CD14-positive monocyte (primary cell): ENCODE measurements around the gene C4orf36. TPM values are rescaled to one million over a fixed set of nuclear protein-coding genes. Genes with fewer than 3 reads are reported as not detected.

Experiments used
- DNase-seq, 3 donors: peaks; one replicate each; pipeline ENCODE4 v3.0.0-alpha.2; 2011 to 2022
- H2AFZ ChIP-seq: 2 replicates; pipeline ENCODE4 v1.6.0; 2012; ENCODE audit warnings: mild to moderate bottlenecking, low read depth, low read length, inconsistent platforms; ENCODE audit not compliant: insufficient read depth, poor library complexity, severe bottlenecking
- H3K27ac ChIP-seq, 2 donors: 1 replicate in 1 of 2; 2 replicates in 1 of 2; pipeline ENCODE4 v1.5.1; 2012 to 2013; ENCODE audit warnings: low read length in 2 of 2, control low read depth in 1 of 2, inconsistent platforms in 1 of 2, low read depth in 1 of 2, mild to moderate bottlenecking in 1 of 2
- H3K27me3 ChIP-seq, 2 donors: one replicate each; pipeline versions ENCODE4 v1.6.0 to v1.6.1; 2011 to 2013; ENCODE audit warnings: low read length in 2 of 2; ENCODE audit not compliant: control insufficient read depth in 2 of 2, insufficient read depth in 2 of 2
- H3K36me3 ChIP-seq, 2 donors: replicated peaks in 1 of 2; 1 replicate in 1 of 2; 2 replicates in 1 of 2; pipeline versions ENCODE4 v1.5.1 to v1.6.1; 2012 to 2013; ENCODE audit warnings: low read length in 2 of 2, control low read depth in 1 of 2, inconsistent platforms in 1 of 2, mild to moderate bottlenecking in 1 of 2; ENCODE audit not compliant: insufficient read depth in 2 of 2, control insufficient read depth in 1 of 2
- H3K4me1 ChIP-seq, 2 donors: 1 replicate in 1 of 2; 2 replicates in 1 of 2; pipeline versions ENCODE4 v1.5.1 to v1.6.1; 2012 to 2013; ENCODE audit warnings: low read length in 2 of 2, control low read depth in 1 of 2, inconsistent platforms in 1 of 2, mild to moderate bottlenecking in 1 of 2, moderate library complexity in 1 of 2; ENCODE audit not compliant: insufficient read depth in 2 of 2, control insufficient read depth in 1 of 2
- H3K4me2 ChIP-seq: replicated peaks from 2 replicates; pipeline ENCODE3; 2012; ENCODE audit warnings: low read length, moderate library complexity, mild to moderate bottlenecking; ENCODE audit not compliant: poor library complexity, severe bottlenecking; ENCODE audit errors: extremely low read depth
- H3K4me3 ChIP-seq, 3 experiments: fragments of 200-600 bp in 1 of 3; sonication (generic) in 1 of 3; replicated peaks in 1 of 3; 1 replicate in 2 of 3; 2 replicates in 1 of 3; pipeline ENCODE4 v1.5.1; 2011 to 2013; ENCODE audit warnings: low read length in 3 of 3, mild to moderate bottlenecking in 3 of 3, control low read depth in 2 of 3, low read depth in 2 of 3, inconsistent platforms in 1 of 3, moderate library complexity in 1 of 3
- H3K79me2 ChIP-seq: 2 replicates; pipeline ENCODE4 v1.6.0; 2012; ENCODE audit warnings: mild to moderate bottlenecking, control low read depth, inconsistent platforms, low read length, moderate library complexity; ENCODE audit not compliant: insufficient read depth
- H3K9ac ChIP-seq: 2 replicates; pipeline ENCODE4 v1.6.0; 2017; ENCODE audit warnings: low read length, mild to moderate bottlenecking; ENCODE audit not compliant: insufficient read depth, poor library complexity, severe bottlenecking
- H3K9me3 ChIP-seq, 2 donors: replicated peaks in 1 of 2; 1 replicate in 1 of 2; 2 replicates in 1 of 2; pipeline versions ENCODE4 v1.5.1 to v1.6.1; 2012 to 2013; ENCODE audit warnings: low read length in 2 of 2, control low read depth in 1 of 2; ENCODE audit not compliant: control insufficient read depth in 1 of 2, insufficient read depth in 1 of 2
- H4K20me1 ChIP-seq: 2 replicates; pipeline ENCODE4 v1.6.0; 2012; ENCODE audit warnings: mild to moderate bottlenecking, low read length, control low read depth, moderate library complexity; ENCODE audit not compliant: insufficient read depth
- H3K27ac Mint-ChIP-seq, 7 donors: one replicate each; pipeline ENCODE4 v1.8.0; 2020; ENCODE audit warnings: mild to moderate bottlenecking in 7 of 7, mixed read lengths in 7 of 7, moderate library complexity in 6 of 7, inconsistent platforms in 2 of 7
- H3K27me3 Mint-ChIP-seq, 3 donors: one replicate each; pipeline ENCODE4 v1.8.0; 2021 to 2022; ENCODE audit warnings: low read depth in 3 of 3, mild to moderate bottlenecking in 3 of 3, mixed read lengths in 3 of 3, moderate library complexity in 3 of 3, inconsistent platforms in 1 of 3
- H3K36me3 Mint-ChIP-seq, 2 donors: one replicate each; pipeline ENCODE4 v1.8.0; 2020; ENCODE audit warnings: mixed read lengths in 2 of 2, inconsistent platforms in 1 of 2, mild to moderate bottlenecking in 1 of 2
- H3K4me1 Mint-ChIP-seq: one replicate; pipeline ENCODE4 v1.8.0; 2020; ENCODE audit warnings: mild to moderate bottlenecking, mixed read lengths
- H3K4me3 Mint-ChIP-seq, 2 donors: one replicate each; pipeline ENCODE4 v1.8.0; 2020; ENCODE audit warnings: mild to moderate bottlenecking in 2 of 2, mixed read lengths in 2 of 2, moderate library complexity in 1 of 2
- H3K9me3 Mint-ChIP-seq, 7 donors: one replicate each; pipeline ENCODE4 v1.8.0; 2020 to 2022; ENCODE audit warnings: mixed read lengths in 7 of 7, mild to moderate bottlenecking in 6 of 7, moderate library complexity in 6 of 7, inconsistent platforms in 2 of 7
- CTCF ChIP-seq: fragments of 200-600 bp; IDR thresholded peaks from one replicate; pipeline ENCODE4 v1.8.0; 2022; ENCODE audit warnings: antibody characterized with exemption, mild to moderate bottlenecking
- WGBS: methylation state at CpG from one replicate; pipeline ENCODE4 v1.1.5; 2013; ENCODE audit warnings: missing lambda C conversion rate; ENCODE audit not compliant: insufficient coverage; 5-methylcytosine and 5-hydroxymethylcytosine counted together
- intact Hi-C, 2 donors: fragments of 100-400 bp; cut with micrococcal nuclease; formaldehyde crosslinking; loops; one replicate each; pipeline versions ENCODE4 v1.15.0 to v1.15.1; 2023
- polyA plus RNA-seq, 3 donors: library from polyadenylated mRNA; depleted of rRNA in 1 of 3; unstranded in 2 of 3; stranded (reverse) in 1 of 3; fragments of 300-500 nt in 2 of 3; fragments of >200 nt in 1 of 3; fragmentation: Illumina TruSeq in 2 of 3; gene quantifications; 1 replicate in 2 of 3; 2 replicates in 1 of 3; pipeline ENCODE4 v1.2.3, GENCODE V29; 2012 to 2021

The C4orf36 gene
- polyA plus RNA-seq, 3 donors, result 0.14 TPM; not detected in 2

GRCh38 chr4:86857341-86858052 is 34.7 kb downstream of the C4orf36 start:
- no peak overlapping the region for H3K27ac Mint-ChIP-seq
- Histone ChIP-seq H3K4me3 (no peak overlapping the region), H4K20me1 (no peaks in the 10 kb centered on the region), H3K4me2 (no peak overlapping the region), H3K79me2 (no peaks in the 10 kb centered on the region), H3K36me3 (no peaks in the 10 kb centered on the region), H3K9ac (no peak overlapping the region), H3K27ac (no peak overlapping the region), H2AFZ (no peak overlapping the region), H3K9me3 (no peaks in the 10 kb centered on the region), H3K4me1 (no peaks in the 10 kb centered on the region), H3K27me3 (no peaks in the 10 kb centered on the region)
- DNase-seq, result no peak
- H3K36me3 Mint-ChIP-seq, result no peaks in the 10 kb centered on the region
- intact Hi-C loops, result no loop called here
- no CpG with 5 or more reads among the region's 8 CpGs for WGBS
- H3K4me3 Mint-ChIP-seq, result no peak overlapping the region
- TF ChIP-seq CTCF, result no peak
- no peaks in the 10 kb centered on the region for H3K27me3 Mint-ChIP-seq
- peaks cover 0 to 4% (median 0%) of the 10 kb centered on the region in 7 donors for H3K9me3 Mint-ChIP-seq
- no peaks in the 10 kb centered on the region for H3K4me1 Mint-ChIP-seq

GRCh38 chr4:86856896-86857295 is 35.3 kb downstream of the C4orf36 start:
- H3K79me2 ChIP-seq, result no peaks in the 10 kb centered on the region
- Mint-ChIP-seq H3K36me3 (no peaks in the 10 kb centered on the region), H3K9me3 (peaks cover 0 to 4% (median 0%) of the 10 kb centered on the region in 7 donors), H3K27me3 (no peaks in the 10 kb centered on the region), H3K4me3 (no peak overlapping the region), H3K27ac (no peak overlapping the region), H3K4me1 (no peaks in the 10 kb centered on the region)
- no peak overlapping the region for H3K4me2 ChIP-seq
- H3K9ac ChIP-seq, result no peak overlapping the region
- no CpG with 5 or more reads among the region's 1 CpG for WGBS
- H3K4me3 ChIP-seq, result no peak overlapping the region
- no peaks in the 10 kb centered on the region for H4K20me1 ChIP-seq
- H3K4me1 ChIP-seq, result no peaks in the 10 kb centered on the region
- no peaks in the 10 kb centered on the region for H3K36me3 ChIP-seq
- H3K9me3 ChIP-seq, result no peaks in the 10 kb centered on the region
- H3K27me3 ChIP-seq, result no peaks in the 10 kb centered on the region
- H2AFZ ChIP-seq, result no peak overlapping the region
- intact Hi-C loops, result no loop called here
- no peak for TF ChIP-seq CTCF
- H3K27ac ChIP-seq, result no peak overlapping the region
- no peak for DNase-seq
